Fibroblast of skin of right quadriceps (primary cell): Measurements from ENCODE around the gene ITPKB.

Experiments
- DNase-seq: peaks from one replicate; pipeline ENCODE4 v3.0.0-alpha.2; 2013

ITPKB gene

GRCh38 chr1:226702957-226703831, 35.9 kb downstream of the ITPKB start:
- peak; percentile 68 for DNase-seq

DNA sequence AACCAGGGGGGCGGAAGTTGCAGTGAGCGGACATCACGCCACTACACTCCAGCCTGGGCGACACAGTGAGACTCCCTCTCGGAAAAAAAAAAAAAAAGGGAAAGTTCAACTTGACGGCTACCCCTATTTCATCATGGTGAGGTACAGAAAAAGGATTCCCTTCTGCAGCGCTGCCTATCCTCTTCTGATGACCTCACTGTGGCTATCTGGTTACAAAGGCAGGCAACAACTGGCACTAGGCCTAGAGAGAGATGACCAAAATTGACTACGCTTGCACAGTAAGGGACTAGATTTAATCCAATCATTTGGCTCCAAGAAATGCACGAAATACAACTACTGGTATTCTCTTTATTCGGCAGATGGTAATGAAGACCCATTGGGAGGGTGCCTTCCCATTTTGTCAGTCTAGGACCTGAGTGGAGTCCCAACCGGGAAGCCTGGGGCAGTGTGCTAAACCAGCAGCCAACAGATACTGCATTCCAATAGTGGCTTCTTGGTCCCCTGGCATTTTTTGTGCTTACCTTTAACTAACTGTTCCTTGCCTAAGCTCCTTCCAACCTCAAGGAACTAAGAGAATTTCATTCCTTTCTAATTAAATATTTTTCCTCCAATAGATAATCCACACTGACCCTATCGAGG, 36.6 kb downstream of the ITPKB start:
- DNase-seq = peak; percentile 40

GRCh38 chr1:226700861-226701260, 38.2 kb downstream of the ITPKB start:
- no peak for DNase-seq

DNA sequence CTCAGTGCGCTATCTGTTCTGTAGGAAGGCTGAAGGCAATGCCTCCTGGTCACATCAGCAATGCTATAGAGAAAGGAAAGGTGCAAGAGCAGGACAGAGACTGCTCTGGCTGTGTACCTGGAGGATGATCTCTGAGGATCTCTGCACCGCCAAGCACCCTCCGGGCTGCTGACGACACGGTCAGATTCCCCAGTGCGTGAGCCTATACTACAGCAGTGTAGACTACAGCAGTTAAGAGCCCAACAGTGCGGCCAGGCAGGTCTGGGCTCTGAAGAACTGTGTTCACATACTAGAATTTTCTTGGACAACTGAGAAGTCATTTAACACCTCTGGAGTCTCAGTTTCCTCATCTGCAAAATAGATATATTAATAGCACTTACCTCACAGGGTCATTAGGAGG, 39.9 kb downstream of the ITPKB start:
- DNase-seq = no peak

DNA sequence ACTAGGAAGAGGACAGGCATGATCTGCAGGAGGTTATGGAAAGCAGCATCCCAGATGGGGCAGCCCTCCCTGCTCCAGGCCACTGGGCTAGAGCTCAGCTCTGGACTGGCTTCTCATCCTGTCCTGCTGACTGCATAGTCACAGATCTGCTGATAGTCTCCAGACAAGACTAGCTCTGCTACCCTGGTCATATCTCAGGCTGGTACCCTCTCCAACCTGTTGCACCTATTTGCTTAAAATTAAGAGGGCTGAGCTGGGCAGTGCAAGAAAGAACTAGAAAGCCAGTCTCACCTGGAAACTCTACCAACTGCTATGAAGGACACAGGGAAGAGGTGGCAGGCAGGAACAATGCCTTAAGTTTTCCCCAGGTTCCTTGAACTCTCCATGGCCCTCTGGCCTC, 40.4 kb downstream of the ITPKB start:
- DNase-seq = no peak

- no peak for DNase-seq
These were observed 41.0 kb downstream of the ITPKB start for GRCh38 chr1:226697929-226698544.

DNA sequence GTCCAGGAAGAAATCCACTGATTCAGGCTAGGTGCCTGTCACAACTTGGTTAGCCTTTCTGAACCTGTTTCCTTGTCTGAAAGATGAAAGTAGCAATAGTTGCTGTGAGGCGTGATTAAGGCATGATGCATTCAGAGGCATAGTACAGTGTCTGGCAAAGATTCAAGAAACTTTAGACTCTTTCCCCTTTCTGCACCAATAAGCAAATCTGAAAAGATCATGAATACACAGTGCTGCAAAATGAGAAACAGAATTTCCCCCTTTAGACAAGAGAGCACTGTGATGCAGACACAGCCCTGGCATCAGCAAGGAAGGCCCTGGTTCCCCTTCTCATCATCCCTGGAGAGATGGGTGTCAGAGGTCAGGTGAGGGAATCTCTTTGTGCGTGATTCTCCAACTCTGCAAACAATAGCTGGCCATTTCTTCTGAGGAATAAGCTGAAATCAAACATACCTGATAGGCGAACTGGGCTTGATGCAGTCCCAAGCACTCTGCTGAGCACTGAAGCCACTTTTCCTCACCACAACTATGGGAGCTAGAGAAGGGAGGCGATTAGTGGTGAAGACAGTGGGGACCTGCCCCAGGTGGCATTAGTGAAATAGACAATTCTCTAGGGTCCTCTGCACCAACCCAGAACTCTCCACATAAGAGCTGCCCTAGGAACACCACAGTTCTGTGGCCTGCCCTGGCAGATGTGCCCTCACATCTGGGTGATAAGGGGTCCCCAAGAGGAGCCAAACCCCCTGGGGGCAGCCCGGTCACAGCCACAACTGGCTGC, 41.7 kb downstream of the ITPKB start:
- peak; percentile 72 for DNase-seq

- peak; percentile 29 for DNase-seq
These were observed 42.5 kb downstream of the ITPKB start for GRCh38 chr1:226696547-226696946.

- no peak for DNase-seq
These were observed 43.7 kb downstream of the ITPKB start for GRCh38 chr1:226695335-226695900.

DNA sequence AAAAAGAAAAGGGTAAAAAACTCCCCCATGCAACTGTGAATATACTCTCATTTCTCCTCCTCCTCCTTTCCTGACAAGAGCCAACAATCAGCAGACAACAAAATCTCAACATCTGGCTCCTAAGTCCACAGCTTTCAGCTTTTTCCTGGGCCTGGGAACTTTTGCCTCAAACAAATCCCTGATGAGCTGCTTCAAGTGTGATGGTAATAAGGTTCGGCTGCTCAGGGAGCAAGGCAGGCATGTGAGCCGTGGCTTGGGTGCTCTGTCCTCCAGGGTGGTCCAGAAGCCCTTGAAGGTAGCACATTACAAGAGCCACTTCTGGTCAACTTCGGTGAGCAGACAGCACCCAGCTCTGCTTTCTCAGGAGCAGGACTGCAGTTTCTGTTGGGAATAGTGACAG, 46.3 kb downstream of the ITPKB start:
- no peak for DNase-seq

DNA sequence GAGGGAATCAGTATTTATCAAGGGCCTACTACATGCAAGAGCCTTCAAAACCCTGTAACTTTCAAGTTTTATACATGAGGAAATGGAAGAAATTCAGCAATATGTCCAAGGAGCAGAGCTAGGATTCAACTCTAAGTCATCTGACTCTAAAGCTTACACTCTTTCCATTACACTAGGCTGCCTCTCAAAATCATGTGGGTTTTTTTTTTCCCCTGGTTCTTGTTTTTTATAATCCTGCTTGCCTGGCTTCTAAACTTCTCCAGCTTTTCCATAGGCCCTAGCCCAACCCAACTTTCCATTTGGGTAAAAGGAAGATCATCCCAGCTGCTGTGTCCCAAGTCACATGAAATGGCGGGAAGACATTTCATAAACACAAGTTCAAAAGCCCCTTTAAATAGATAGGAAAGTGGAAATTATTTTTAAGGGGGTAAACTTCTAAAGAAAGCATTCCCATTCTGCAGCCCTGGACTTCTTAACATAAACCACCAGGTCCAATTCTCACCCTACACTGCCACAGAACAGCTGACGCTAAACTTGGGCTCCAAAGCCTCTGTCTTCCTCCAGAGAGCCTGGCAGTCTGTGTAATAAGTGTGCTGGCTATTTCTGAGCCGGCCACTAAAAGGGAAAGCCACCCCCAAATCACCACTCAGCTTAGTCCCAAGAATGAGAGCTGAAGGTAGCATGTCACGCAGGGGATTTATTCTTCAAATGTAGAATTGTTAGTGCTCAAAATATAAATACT, 46.9 kb downstream of the ITPKB start:
- no peak for DNase-seq

DNA sequence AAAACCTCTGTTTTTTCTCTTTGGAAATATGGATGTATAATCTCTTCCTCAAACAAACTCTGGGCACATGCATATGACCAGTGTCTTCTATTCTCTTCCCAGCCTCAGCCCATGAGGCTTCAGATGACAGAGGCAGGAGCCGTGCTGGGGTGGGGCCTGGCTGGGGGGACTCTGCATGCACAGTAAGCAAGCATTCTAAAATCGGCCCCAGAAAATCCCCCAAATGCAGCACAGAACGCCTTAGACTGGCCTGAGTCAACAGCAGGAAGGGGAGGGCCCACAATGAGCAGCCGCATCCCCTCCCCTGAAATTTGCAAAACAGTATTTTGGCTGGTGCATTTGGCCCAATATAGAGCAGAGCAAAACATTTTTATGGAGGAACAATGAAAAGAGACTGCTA, 47.8 kb downstream of the ITPKB start:
- no peak for DNase-seq

GRCh38 chr1:226690460-226690982, 48.6 kb downstream of the ITPKB start:
- no peak for DNase-seq

GRCh38 chr1:226688808-226689207, 50.3 kb downstream of the ITPKB start:
- DNase-seq = no peak

GRCh38 chr1:226688056-226688748, 50.9 kb downstream of the ITPKB start:
- no peak for DNase-seq

DNA sequence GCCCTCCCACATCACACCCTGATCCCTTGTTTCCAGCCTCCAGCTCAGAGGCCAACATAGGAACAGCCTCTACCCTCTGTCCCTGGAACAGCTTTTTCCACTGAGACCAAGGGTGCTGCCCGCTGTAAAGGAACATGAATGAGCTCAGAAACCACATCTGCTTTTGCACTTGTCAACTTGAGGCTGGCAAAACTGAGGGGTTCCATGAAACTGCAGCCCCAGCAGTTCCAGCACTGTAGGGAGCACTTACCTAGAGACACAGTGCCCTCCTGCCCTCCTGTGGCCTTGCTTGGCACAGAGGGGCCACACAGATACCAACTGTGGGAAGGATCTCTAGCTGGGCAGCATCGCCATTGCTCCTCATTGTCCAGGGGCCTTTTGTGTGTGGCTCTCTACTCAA, 51.7 kb downstream of the ITPKB start:
- DNase-seq = no peak

- DNase-seq = no peak
These were observed 52.3 kb downstream of the ITPKB start for GRCh38 chr1:226686440-226687425.

GRCh38 chr1:226685196-226685820, 53.8 kb downstream of the ITPKB start:
- no peak for DNase-seq

DNA sequence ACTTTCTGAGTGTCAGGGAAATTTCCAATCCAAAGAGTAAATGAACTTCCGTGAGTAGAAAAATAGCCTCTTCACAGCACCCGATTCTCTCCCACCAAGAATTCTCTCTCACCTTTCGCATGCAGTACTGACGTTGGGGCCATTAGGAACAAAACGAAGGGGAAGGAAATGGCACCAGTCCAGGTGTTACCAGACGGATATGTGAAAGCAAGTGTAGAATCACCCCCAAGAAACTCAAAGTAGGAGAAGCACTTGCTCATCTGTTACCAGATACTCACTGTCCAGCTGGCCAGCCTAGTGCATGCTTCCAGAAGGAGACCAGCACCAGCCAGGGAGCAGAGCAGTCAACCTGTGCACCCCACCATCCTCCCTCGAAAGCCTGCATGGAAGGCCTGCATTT, 55.1 kb downstream of the ITPKB start:
- DNase-seq = no peak
